H1 (cell line): ENCODE measurements around the gene SLC23A2. TPM values are rescaled to one million over a fixed set of nuclear protein-coding genes. Genes with fewer than 3 reads are reported as not detected.

Experiments
- BCL11A ChIP-seq, 2 experiments: IDR thresholded peaks; one replicate each; pipeline ENCODE4 v1.6.1; 2011; ENCODE audit warnings: low read depth in 2 of 2, low read length in 2 of 2, mild to moderate bottlenecking in 2 of 2
- BRCA1 ChIP-seq: IDR thresholded peaks from 2 replicates; pipeline ENCODE4 v1.6.1; 2012; ENCODE audit warnings: low read depth, low read length, improper control_type of control experiment
- CTCF ChIP-seq, 3 experiments: IDR thresholded peaks; 1 replicate in 2 of 3; 2 replicates in 1 of 3; pipeline versions ENCODE4 v1.5.1 to v1.6.1; 2011; ENCODE audit warnings: low read length in 3 of 3, mild to moderate bottlenecking in 3 of 3, inconsistent platforms in 2 of 3, low read depth in 1 of 3, moderate library complexity in 1 of 3; ENCODE audit not compliant: insufficient read depth in 1 of 3; ENCODE audit errors: control extremely low read depth in 1 of 3
- EZH2 ChIP-seq: fragments of 200-600 bp; sonication (generic); IDR thresholded peaks from 2 replicates; pipeline ENCODE4 v1.7.1; 2012; ENCODE audit warnings: low read depth, mild to moderate bottlenecking, moderate library complexity, low read length, inconsistent platforms; ENCODE audit not compliant: severe bottlenecking
- HDAC6 ChIP-seq: IDR thresholded peaks from one replicate; pipeline ENCODE4 v1.7.1; 2012; ENCODE audit warnings: low read depth, mild to moderate bottlenecking, inconsistent platforms, low read length, moderate library complexity
- JUN ChIP-seq: IDR thresholded peaks from 2 replicates; pipeline ENCODE4 v1.6.1; 2011; ENCODE audit warnings: low read depth, mild to moderate bottlenecking, improper control_type of control experiment, low read length
- JUND ChIP-seq: IDR thresholded peaks from 2 replicates; pipeline ENCODE4 v1.6.1; 2011; ENCODE audit warnings: mild to moderate bottlenecking, improper control_type of control experiment, low read length
- MAFK ChIP-seq: IDR thresholded peaks from 2 replicates; pipeline ENCODE4 v1.6.1; 2012; ENCODE audit warnings: low read depth, mild to moderate bottlenecking, improper control_type of control experiment, low read length
- NANOG ChIP-seq: IDR thresholded peaks from 2 replicates; pipeline ENCODE4 v1.6.1; 2011; ENCODE audit warnings: low read length, low read depth, mild to moderate bottlenecking, inconsistent platforms; ENCODE audit not compliant: insufficient read depth, poor library complexity, severe bottlenecking
- NRF1 ChIP-seq: IDR thresholded peaks from 2 replicates; pipeline ENCODE4 v1.6.1; 2011; ENCODE audit warnings: mild to moderate bottlenecking, low read depth, low read length, improper control_type of control experiment
- POLR2A ChIP-seq, 2 experiments: IDR thresholded peaks; 1 replicate in 1 of 2; 2 replicates in 1 of 2; pipeline ENCODE4 v1.6.1; 2011; ENCODE audit warnings: low read depth in 2 of 2, low read length in 2 of 2, mild to moderate bottlenecking in 2 of 2; ENCODE audit errors: control extremely low read depth in 1 of 2
- POLR2AphosphoS5 ChIP-seq: IDR thresholded peaks from 2 replicates; pipeline ENCODE4 v1.6.1; 2011; ENCODE audit warnings: low read depth, low read length
- POU5F1 ChIP-seq: IDR thresholded peaks from 2 replicates; pipeline ENCODE4 v1.6.1; 2011; ENCODE audit warnings: low read depth, mild to moderate bottlenecking, low read length, moderate library complexity
- RAD21 ChIP-seq, 2 experiments: IDR thresholded peaks in 1 of 2; conservative IDR thresholded peaks in 1 of 2; 2 replicates each; pipeline ENCODE4 v1.6.1; 2011; ENCODE audit warnings: low read depth in 2 of 2, low read length in 2 of 2, improper control_type of control experiment in 1 of 2, inconsistent platforms in 1 of 2, mild to moderate bottlenecking in 1 of 2, moderate library complexity in 1 of 2
- RBBP5 ChIP-seq: IDR thresholded peaks from 2 replicates; pipeline ENCODE4 v1.7.1; 2012; ENCODE audit warnings: low read depth, mild to moderate bottlenecking, inconsistent platforms, low read length, moderate library complexity, borderline replicate concordance
- RFX5 ChIP-seq: IDR thresholded peaks from 2 replicates; pipeline ENCODE4 v1.6.1; 2011; ENCODE audit warnings: low read depth, low read length, improper control_type of control experiment, borderline replicate concordance
- SAP30 ChIP-seq: fragments of 300-600 bp; sonication (generic); IDR thresholded peaks from 2 replicates; pipeline ENCODE4 v1.7.1; 2012; ENCODE audit warnings: low read length, moderate library complexity, mild to moderate bottlenecking, inconsistent platforms; ENCODE audit not compliant: insufficient read depth, insufficient replicate concordance
- SP1 ChIP-seq: IDR thresholded peaks from 2 replicates; pipeline ENCODE4 v1.6.1; 2011; ENCODE audit warnings: low read depth, low read length
- SUZ12 ChIP-seq: fragments of 200-600 bp; sonication (generic); IDR thresholded peaks from 2 replicates; pipeline ENCODE4 v1.6.1; 2012; ENCODE audit warnings: mild to moderate bottlenecking, inconsistent platforms, low read length, moderate library complexity, mixed read lengths
- TAF1 ChIP-seq: IDR thresholded peaks from 2 replicates; pipeline ENCODE4 v1.6.1; 2011; ENCODE audit warnings: mild to moderate bottlenecking, low read depth, low read length
- TEAD4 ChIP-seq: IDR thresholded peaks from 2 replicates; pipeline ENCODE4 v1.6.1; 2012; ENCODE audit warnings: low read depth, low read length, inconsistent platforms, mixed read lengths
- ZNF274 ChIP-seq: IDR thresholded peaks from 2 replicates; pipeline ENCODE4 v1.7.0; 2012; ENCODE audit warnings: low read length, borderline replicate concordance; ENCODE audit errors: extremely low read depth
- polyA plus RNA-seq, 7 experiments: library from polyadenylated mRNA; depleted of rRNA in 3 of 7; stranded (reverse) in 5 of 7; unstranded in 2 of 7; fragments of >200 nt in 5 of 7; fragments of 200-250 nt in 2 of 7; gene quantifications; 1 replicate in 5 of 7; 2 replicates in 1 of 7; 4 replicates in 1 of 7; pipeline versions ENCODE4 v1.2.1 to v1.2.3, GENCODE V29; 2011 to 2013; ENCODE audit warnings: missing spikeins in 2 of 7, mixed read lengths in 2 of 7
- total RNA-seq: library from RNA; stranded (reverse); fragmentation: NEBNext Ultra II Directional; extraction: Animal tissue kit (Norgen Biotek cat#: 25700); gene quantifications from 2 replicates; pipeline ENCODE4 v1.2.1, GENCODE V29; 2021

The SLC23A2 gene
- total and polyA plus RNA-seq, 2 of the 8 experiments (the other 6 are each of a cell fraction or from before 2014, with no cell fraction given): 17.0 to 18.6 TPM

GRCh38 chr20:5001174-5002076, at the start of gene SLC23A2 (continued):
- TF ChIP-seq NANOG (no peak), BRCA1 (no peak), HDAC6 (no peak), SAP30 (peak; percentile 69), SP1 (no peak), TEAD4 (no peak), RAD21 (IDR thresholded peaks at IDR 0.05 in 1 of 2, conservative IDR thresholded peaks at IDR 0.05 in 1 of 2; ENCODE audit: low read depth in 2 of 2, low read length in 2 of 2) (no peak), CTCF (IDR thresholded peaks at IDR 0.05; ENCODE audit: control extremely low read depth in 1 of 3, insufficient read depth in 1 of 3, low read depth in 1 of 3, low read length in 3 of 3) (no peak), TAF1 (0 out of 2 replicates have a peak, but pooled peaks have one; percentile 39), JUND (no peak), RFX5 (no peak), POU5F1 (no peak), NRF1 (no peak), MAFK (no peak), POLR2A (IDR thresholded peaks at IDR 0.05; ENCODE audit: control extremely low read depth in 1 of 2, low read depth in 2 of 2, low read length in 2 of 2) (no peak), JUN (no peak), POLR2AphosphoS5 (no peak), EZH2 (no peak), SUZ12 (no peak), RBBP5 (no peak; the same call in 1 of the 2 replicates), BCL11A (IDR thresholded peaks at IDR 0.05; ENCODE audit: low read depth in 2 of 2, low read length in 2 of 2) (no peak), ZNF274 (no peak)
